Tibial artery (tissue), 4 donors: ENCODE data around the gene ENPP3.

Experiments used
- DNase-seq, 2 donors: peaks; one replicate each; pipeline ENCODE4 v3.0.0-alpha.2; 2019
- H3K27ac ChIP-seq, 2 donors: fragments of 200-600 bp; sonication (generic) in 1 of 2; 1 replicate in 1 of 2; 2 replicates in 1 of 2; pipeline ENCODE4 v1.5.1; 2018 to 2019; ENCODE audit warnings: mild to moderate bottlenecking in 1 of 2
- H3K27me3 ChIP-seq, 2 donors: fragments of 200-600 bp; sonication (generic) in 1 of 2; one replicate each; pipeline versions ENCODE4 v1.5.1 to v1.6.0; 2016 to 2019
- H3K36me3 ChIP-seq, 3 donors: fragments of 200-600 bp; sonication (generic) in 2 of 3; one replicate each; pipeline ENCODE4 v1.5.1; 2016 to 2019; ENCODE audit warnings: mild to moderate bottlenecking in 2 of 3
- H3K4me1 ChIP-seq, 4 donors: fragments of 200-600 bp; sonication (generic) in 2 of 4; 1 replicate in 3 of 4; 2 replicates in 1 of 4; pipeline ENCODE4 v1.5.1; 2016 to 2019
- H3K4me3 ChIP-seq, 2 donors: fragments of 200-600 bp; sonication (generic) in 1 of 2; 1 replicate in 1 of 2; 2 replicates in 1 of 2; pipeline ENCODE4 v1.5.1; 2018 to 2019; ENCODE audit warnings: mild to moderate bottlenecking in 2 of 2
- H3K9me3 ChIP-seq, 3 donors: fragments of 200-600 bp; sonication (generic) in 1 of 3; one replicate each; pipeline ENCODE4 v1.5.1; 2016 to 2019
- CTCF ChIP-seq, 2 experiments: fragments of 200-600 bp in 1 of 2; fragments of 450-650 bp in 1 of 2; IDR thresholded peaks; one replicate each; pipeline ENCODE4 v1.5.1; 2017 to 2019; ENCODE audit warnings: antibody characterized with exemption in 2 of 2, mild to moderate bottlenecking in 1 of 2, moderate library complexity in 1 of 2
- intact Hi-C: fragments of 100-400 bp; cut with DNase I; formaldehyde crosslinking; loops from one replicate; pipeline ENCODE4 v1.15.0; 2023; ENCODE audit warnings: low total_unique reads

Gene ENPP3

GRCh38 chr6:131792091-131792496 is 155.0 kb downstream of the ENPP3 start:
- no peaks in the 10 kb centered on the region for H3K9me3 ChIP-seq
- intact Hi-C loops = no loop called here
- no peak for TF ChIP-seq CTCF (IDR thresholded peaks at IDR 0.05)
- H3K4me1 ChIP-seq = no peaks in the 10 kb centered on the region
- H3K27me3 ChIP-seq = no peaks in the 10 kb centered on the region
- no peaks in the 10 kb centered on the region for H3K36me3 ChIP-seq
- DNase-seq = no peak
- H3K27ac ChIP-seq = no peak overlapping the region
- H3K4me3 ChIP-seq = no peak overlapping the region

- DNase-seq = no peak
- Histone ChIP-seq H3K36me3 (no peaks in the 10 kb centered on the region), H3K9me3 (no peaks in the 10 kb centered on the region), H3K27me3 (no peaks in the 10 kb centered on the region), H3K4me3 (no peak overlapping the region), H3K4me1 (no peaks in the 10 kb centered on the region), H3K27ac (no peak overlapping the region)
- intact Hi-C loops = no loop called here
- TF ChIP-seq CTCF (IDR thresholded peaks at IDR 0.05) = no peak
Observed at GRCh38 chr6:131795366-131795765, 158.3 kb downstream of the ENPP3 start.
